IPS-20b (cell line): ENCODE results near the gene RASGRP1.
"Not testable (repeated sequence)": the region's sequence is repeated elsewhere in the genome, so short reads cannot be mapped to it uniquely, and the experiment has no call there.

ENCODE experiments used
- H3K27ac ChIP-seq: one replicate; pipeline ENCODE4 v1.5.1; 2013; ENCODE audit warnings: low read length
- H3K27me3 ChIP-seq: 2 replicates; pipeline ENCODE4 v1.6.1; 2013; ENCODE audit warnings: mild to moderate bottlenecking, low read length, inconsistent platforms; ENCODE audit not compliant: insufficient read depth
- H3K36me3 ChIP-seq: 2 replicates; pipeline ENCODE4 v1.6.1; 2013; ENCODE audit warnings: low read depth, mild to moderate bottlenecking, inconsistent platforms, low read length, moderate library complexity; ENCODE audit not compliant: insufficient read depth
- H3K4me1 ChIP-seq: 2 replicates; pipeline ENCODE4 v1.6.1; 2013; ENCODE audit warnings: mild to moderate bottlenecking, control low read depth, inconsistent platforms, low read length, moderate library complexity; ENCODE audit not compliant: insufficient read depth
- H3K4me3 ChIP-seq: 2 replicates; pipeline ENCODE4 v1.5.1; 2013; ENCODE audit warnings: mild to moderate bottlenecking, low read length, inconsistent platforms
- H3K9ac ChIP-seq: 2 replicates; pipeline ENCODE4 v1.6.1; 2013; ENCODE audit warnings: low read depth, mild to moderate bottlenecking, inconsistent platforms, low read length, moderate library complexity
- H3K9me3 ChIP-seq: 2 replicates; pipeline ENCODE4 v1.6.1; 2013; ENCODE audit warnings: mild to moderate bottlenecking, low read depth, low read length, inconsistent platforms; ENCODE audit not compliant: insufficient read depth

The RASGRP1 gene

GRCh38 chr15:38598749-38599148, 34.1 kb upstream of the RASGRP1 start:
- no peak overlapping the region for H3K27ac ChIP-seq
- no peak overlapping the region for H3K9ac ChIP-seq
- H3K27me3 ChIP-seq: no peaks in the 10 kb centered on the region
- no peaks in the 10 kb centered on the region for H3K4me1 ChIP-seq
- no peaks in the 10 kb centered on the region for H3K9me3 ChIP-seq
- H3K4me3 ChIP-seq: no peak overlapping the region
- H3K36me3 ChIP-seq: no peaks in the 10 kb centered on the region

DNA sequence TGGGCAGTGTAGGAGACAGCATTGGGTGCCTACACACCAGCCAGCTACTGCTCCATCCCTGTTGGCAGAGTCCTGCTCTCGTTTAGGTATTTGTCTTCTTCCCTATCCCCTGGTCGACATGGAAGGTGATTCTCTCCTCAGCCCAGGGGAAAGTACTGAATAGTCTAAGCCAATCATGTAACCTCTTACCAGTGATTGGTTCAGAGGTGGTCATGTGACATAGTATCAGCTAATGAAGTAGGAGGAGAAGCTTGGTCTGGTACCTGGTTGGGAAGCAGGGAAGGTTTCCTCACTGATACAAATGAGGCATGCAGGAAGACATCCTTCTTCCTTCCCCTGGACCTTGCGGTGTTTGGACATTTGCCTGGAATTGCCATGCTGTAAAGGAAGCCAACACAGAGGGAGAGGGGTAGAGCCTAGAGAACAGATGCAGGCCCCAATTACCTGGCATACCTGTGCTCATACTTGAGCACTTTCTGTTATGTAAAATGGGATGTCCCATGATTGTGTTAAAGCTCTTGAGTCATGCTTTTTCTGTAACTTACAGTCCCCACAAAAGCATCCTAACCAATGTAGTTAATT, 32.7 kb upstream of the RASGRP1 start:
- Histone ChIP-seq H3K4me1 (no peaks in the 10 kb centered on the region), H3K27ac (no peak overlapping the region), H3K4me3 (no peak overlapping the region), H3K36me3 (no peaks in the 10 kb centered on the region), H3K9me3 (no peaks in the 10 kb centered on the region), H3K27me3 (no peaks in the 10 kb centered on the region), H3K9ac (no peak overlapping the region)

DNA sequence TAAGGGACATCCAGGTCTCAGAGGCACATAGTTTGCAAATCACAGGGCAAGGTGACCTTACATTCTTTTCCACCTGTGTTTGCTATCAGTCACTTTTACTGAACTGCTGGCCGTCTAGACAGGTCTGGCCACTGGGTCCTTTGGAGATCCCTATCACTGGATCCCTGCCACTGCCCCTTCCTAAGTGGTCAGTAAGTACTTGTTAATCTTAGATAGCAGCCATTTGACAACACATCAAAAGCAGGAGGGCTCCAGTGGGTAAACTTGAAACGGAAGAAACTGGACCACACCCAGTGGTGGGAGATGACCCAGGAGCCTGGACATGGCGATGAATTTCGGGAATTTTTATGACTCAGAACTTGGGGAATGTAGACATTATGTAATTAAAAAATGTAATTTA, 28.9 kb upstream of the RASGRP1 start:
- Histone ChIP-seq H3K9me3 (no peaks in the 10 kb centered on the region), H3K36me3 (no peaks in the 10 kb centered on the region), H3K27ac (no peak overlapping the region), H3K9ac (no peak overlapping the region), H3K4me1 (no peaks in the 10 kb centered on the region), H3K4me3 (no peak overlapping the region), H3K27me3 (no peaks in the 10 kb centered on the region)

GRCh38 chr15:38589502-38589901, 24.9 kb upstream of the RASGRP1 start:
- Histone ChIP-seq H3K4me1 (no peaks in the 10 kb centered on the region), H3K27ac (no peak overlapping the region), H3K4me3 (no peak overlapping the region), H3K9me3 (no peaks in the 10 kb centered on the region), H3K9ac (no peak overlapping the region), H3K36me3 (no peaks in the 10 kb centered on the region), H3K27me3 (no peaks in the 10 kb centered on the region)

- Histone ChIP-seq H3K9ac (no peak overlapping the region), H3K9me3 (no peaks in the 10 kb centered on the region), H3K4me3 (no peak overlapping the region)
These were observed 24.1 kb upstream of the RASGRP1 start for GRCh38 chr15:38588672-38589071.

DNA sequence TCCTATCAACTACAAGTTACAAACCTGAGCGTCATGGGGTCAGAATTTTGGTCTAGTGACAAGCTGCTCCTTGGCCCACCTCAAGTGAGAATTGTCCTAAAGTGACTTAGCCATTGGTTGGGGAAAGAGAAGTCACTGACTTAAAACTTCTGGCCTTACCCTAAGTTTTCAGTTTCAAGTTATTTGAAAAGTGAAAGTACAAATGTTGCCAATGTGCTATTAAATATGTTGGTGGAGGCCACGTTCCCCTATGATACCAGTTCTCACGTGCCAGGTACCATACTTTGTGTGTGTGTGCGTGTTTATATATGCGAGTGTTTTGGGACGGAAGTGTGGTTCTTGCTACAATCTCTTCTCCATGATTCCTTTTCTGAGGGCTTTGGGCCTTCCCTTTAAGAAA, 22.6 kb upstream of the RASGRP1 start:
- Histone ChIP-seq H3K4me3 (no peak overlapping the region), H3K9me3 (no peaks in the 10 kb centered on the region), H3K27ac (no peak overlapping the region), H3K36me3 (no peaks in the 10 kb centered on the region), H3K27me3 (no peaks in the 10 kb centered on the region), H3K9ac (no peak overlapping the region), H3K4me1 (no peaks in the 10 kb centered on the region)

More at GRCh38 chr15:38588672-38589071, 24.1 kb upstream of the RASGRP1 start:
- no peaks in the 10 kb centered on the region for H3K4me1 ChIP-seq
- no peaks in the 10 kb centered on the region for H3K27me3 ChIP-seq
- no peak overlapping the region for H3K27ac ChIP-seq
- no peaks in the 10 kb centered on the region for H3K36me3 ChIP-seq

DNA sequence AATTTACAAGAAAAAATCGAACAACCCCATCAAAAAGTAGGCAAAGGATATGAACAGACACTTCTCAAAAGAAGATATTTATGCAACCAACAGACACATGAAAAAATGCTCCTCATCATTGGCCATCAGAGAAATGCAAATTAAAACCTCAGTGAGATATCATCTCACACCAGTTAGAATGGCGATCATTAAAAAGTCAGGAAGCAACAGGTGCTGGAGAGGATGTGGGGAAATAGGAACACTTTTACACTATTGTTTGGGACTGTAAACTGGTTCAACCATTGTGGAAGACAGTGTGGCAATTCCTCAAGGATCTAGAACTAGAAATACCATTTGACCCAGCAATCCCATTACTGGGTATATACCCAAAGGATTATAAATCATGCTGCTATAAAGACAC, 21.4 kb upstream of the RASGRP1 start:
- not testable (repeated sequence) for H3K9ac ChIP-seq, H3K27ac ChIP-seq, H3K27me3 ChIP-seq, H3K4me1 ChIP-seq, H3K9me3 ChIP-seq, H3K4me3 ChIP-seq, H3K36me3 ChIP-seq

DNA sequence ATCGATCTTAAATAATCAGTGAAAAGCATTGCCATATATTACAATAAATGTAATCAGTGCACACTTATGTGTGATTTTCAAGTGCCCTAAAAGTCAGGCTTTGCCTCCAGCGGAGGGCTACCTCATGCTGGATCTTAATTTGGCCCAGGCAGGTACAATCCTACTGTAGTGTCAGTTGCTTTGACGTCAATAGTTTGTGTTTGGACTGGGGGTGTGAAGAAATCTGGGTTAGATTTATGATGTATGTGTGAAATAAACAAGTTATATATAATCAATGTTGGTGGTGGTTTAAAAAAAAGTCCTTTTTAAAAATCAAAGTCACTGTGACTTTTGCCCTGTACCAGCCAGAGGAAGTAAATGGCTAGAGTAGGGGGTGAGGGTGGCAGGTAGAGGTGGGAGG, 14.0 kb upstream of the RASGRP1 start:
- H3K36me3 ChIP-seq: no peaks in the 10 kb centered on the region
- no peak overlapping the region for H3K9ac ChIP-seq
- no peak overlapping the region for H3K27ac ChIP-seq
- H3K4me1 ChIP-seq: no peaks in the 10 kb centered on the region; the same call in 1 of the 2 replicates
- H3K9me3 ChIP-seq: no peaks in the 10 kb centered on the region
- H3K4me3 ChIP-seq: no peak overlapping the region
- no peaks in the 10 kb centered on the region for H3K27me3 ChIP-seq

DNA sequence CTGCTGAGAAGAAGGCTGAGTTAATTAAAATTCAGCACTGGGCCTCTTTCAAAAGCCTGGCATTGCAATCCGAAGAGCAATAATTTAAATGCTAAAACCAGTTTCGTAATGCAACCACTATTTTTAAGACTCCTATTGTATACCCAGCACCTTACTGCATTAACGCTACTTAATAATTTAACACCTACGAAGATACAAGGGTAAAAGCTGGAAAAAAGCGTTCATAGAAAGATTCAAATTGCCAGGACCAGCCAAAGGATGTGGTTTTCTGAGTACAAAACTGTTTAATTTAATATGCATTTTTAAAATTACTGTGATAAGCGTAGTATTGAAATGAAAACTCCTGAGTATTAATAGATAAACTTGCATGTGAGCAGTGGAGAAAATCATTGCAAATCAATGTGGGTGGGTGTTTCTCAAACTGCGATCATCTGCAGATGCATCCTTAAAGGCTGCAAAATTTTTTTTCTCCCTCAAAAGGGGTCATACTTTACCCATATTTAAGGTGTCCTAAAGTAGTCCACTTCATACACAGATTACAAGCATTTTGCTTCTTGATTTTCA, 12.9 kb upstream of the RASGRP1 start:
- Histone ChIP-seq H3K9ac (no peak overlapping the region), H3K27ac (no peak overlapping the region), H3K36me3 (no peaks in the 10 kb centered on the region), H3K4me3 (no peak overlapping the region), H3K27me3 (no peaks in the 10 kb centered on the region), H3K4me1 (no peaks in the 10 kb centered on the region; the same call in 1 of the 2 replicates), H3K9me3 (no peaks in the 10 kb centered on the region)

GRCh38 chr15:38576837-38577236, 12.2 kb upstream of the RASGRP1 start:
- Histone ChIP-seq H3K4me3 (no peak overlapping the region), H3K4me1 (no peaks in the 10 kb centered on the region; the same call in 1 of the 2 replicates), H3K36me3 (no peaks in the 10 kb centered on the region), H3K9ac (no peak overlapping the region), H3K27me3 (no peaks in the 10 kb centered on the region), H3K9me3 (no peaks in the 10 kb centered on the region), H3K27ac (no peak overlapping the region)

DNA sequence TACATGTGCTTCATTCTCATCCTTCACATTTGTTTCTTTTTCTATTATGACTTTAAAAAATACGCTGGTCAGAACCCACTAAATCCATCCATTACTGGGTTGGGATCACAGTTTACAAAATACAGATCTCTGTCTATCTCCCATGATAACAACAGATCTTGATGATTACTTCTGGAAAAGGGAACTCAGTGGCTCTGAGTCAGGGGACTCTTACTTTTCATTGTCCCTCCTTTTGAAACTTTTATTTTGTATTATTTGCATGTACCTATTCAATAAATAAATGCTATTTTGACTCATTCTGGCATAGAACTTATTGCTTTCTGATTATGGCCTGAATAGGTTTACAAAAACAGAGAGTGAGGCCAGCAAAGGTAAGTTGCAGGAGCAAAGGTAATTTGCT, 11.6 kb upstream of the RASGRP1 start:
- Histone ChIP-seq H3K4me3 (no peak overlapping the region), H3K36me3 (no peaks in the 10 kb centered on the region), H3K27ac (no peak overlapping the region), H3K27me3 (no peaks in the 10 kb centered on the region), H3K9ac (no peak overlapping the region), H3K9me3 (no peaks in the 10 kb centered on the region), H3K4me1 (no peaks in the 10 kb centered on the region; the same call in 1 of the 2 replicates)

- H3K27me3 ChIP-seq: peaks cover 48% of the 10 kb centered on the region
- peak overlapping the region; percentile 73 for H3K4me3 ChIP-seq
- H3K27ac ChIP-seq: no peak overlapping the region
- no peaks in the 10 kb centered on the region for H3K36me3 ChIP-seq
- H3K4me1 ChIP-seq: no peaks in the 10 kb centered on the region; the same call in 1 of the 2 replicates
- H3K9ac ChIP-seq: 0 out of 2 replicates have a peak overlapping the region, but pooled peaks have one; percentile 56
- H3K9me3 ChIP-seq: no peaks in the 10 kb centered on the region
These were observed 665 bp upstream of the RASGRP1 start for GRCh38 chr15:38565287-38565670.
